NCI-H1105 treated with DMSO at 0.1 percent for 48 hours (cell line): ENCODE data around the gene LRIG1.
A peak's percentile ranks its signal among the peaks of the same experiment; 100 is the strongest.

Source experiments
- DNase-seq: peaks from one replicate; lab custom pipeline; 2025; lab: John Stamatoyannopoulos, UW

The LRIG1 gene

GRCh38 chr3:66443118-66443803, 57.6 kb downstream of the LRIG1 start:
- no peak for DNase-seq

- DNase-seq: no peak
Measured at GRCh38 chr3:66442254-66443117, 58.3 kb downstream of the LRIG1 start.

DNA sequence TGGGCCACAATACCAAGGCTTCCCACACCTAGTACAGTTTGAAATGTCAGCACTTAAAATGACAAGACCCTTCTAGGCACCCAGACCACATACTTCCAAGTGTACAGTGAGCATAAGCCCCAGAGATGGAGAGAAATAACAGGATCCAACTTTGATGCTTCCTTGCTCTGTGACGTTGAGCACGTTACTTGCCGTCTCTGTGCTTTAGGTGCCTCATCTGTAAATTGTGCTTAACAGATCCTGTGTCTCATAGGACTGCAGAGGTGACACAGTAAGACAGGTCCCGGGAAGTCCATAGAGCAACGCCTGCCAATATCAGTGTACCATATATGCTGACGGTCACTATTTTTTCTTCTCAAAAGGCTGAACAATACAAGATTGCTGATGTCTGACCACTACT, 59.1 kb downstream of the LRIG1 start:
- no peak for DNase-seq

GRCh38 chr3:66441129-66441528, 59.7 kb downstream of the LRIG1 start:
- no peak for DNase-seq

DNA sequence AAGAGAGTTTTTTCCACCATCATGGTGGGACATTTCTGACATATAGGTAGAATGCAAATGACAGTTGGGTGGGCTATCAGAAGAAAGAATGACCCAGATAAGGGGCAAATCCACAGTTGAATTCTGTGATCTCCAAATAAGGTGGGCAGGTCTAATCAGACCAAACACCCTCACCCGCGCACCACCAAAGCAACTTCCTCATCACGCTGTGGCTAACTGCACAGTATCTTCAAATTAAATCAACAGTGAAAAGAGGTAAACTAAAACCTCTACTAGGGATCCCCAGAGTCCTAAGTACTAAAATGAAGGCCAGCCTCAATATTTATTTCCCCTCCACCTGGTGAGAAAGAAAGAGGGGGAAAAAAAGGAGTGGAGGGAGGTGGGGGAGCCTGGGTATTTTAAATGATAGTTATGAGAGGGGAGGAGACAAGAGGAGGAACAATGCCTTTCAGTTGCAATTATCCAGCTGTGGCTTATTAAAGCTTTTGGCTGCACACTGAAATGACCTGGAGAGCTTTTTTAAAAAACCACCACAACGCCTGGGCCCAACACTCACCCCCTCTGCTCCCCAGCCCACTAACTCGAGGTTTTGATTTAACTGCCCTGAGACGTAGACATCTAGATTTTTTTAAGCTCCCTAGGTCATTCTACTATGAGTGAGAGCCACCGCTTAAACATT, 61.0 kb downstream of the LRIG1 start:
- DNase-seq: peak; percentile 26

DNA sequence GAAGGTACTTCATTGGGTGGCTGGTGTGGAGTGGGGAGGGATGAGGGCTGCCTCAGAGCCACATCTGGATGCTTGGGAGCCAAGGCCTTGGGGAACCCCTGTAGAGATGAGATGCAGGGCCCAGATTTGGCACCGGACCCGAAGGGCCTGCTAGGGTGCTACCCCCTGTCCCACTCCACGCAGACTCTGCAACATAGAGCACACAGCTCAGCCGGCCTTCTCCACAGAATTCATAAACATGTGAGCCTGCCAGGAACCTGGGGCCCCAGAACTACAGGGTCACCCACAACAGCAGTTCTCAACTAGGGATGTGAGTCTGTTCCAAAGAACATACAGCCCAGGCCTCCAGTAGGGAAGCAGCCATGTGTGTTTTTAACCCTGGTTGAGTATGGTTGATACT, 62.8 kb downstream of the LRIG1 start:
- no peak for DNase-seq

DNA sequence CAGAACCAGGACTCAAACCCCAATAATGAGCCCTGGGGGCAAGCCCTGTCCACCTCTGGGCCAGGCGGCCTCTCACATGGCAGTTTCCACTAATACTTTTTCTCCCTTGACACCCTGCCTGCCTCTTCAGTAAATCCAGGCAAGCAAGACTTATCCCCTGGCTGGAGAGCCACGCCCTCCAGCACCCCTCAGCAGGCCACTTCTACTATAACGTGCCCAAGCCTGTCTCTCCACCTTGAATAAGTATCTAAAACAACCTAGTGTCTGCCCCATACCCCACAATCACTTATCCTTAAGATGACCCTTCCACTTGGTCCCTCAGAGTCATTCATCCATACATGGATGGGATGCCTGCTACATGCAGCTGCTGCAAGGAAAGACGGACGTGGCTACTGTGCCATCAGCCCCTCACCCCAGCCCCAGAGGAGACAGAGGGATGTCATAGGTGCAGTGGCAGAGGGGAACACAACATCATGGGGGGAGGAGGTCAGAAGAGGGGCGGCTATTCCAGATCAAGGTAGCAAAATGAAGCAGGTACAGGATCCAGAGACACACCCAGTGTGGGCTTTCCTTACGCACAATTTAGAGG, 63.4 kb downstream of the LRIG1 start:
- DNase-seq: no peak

DNA sequence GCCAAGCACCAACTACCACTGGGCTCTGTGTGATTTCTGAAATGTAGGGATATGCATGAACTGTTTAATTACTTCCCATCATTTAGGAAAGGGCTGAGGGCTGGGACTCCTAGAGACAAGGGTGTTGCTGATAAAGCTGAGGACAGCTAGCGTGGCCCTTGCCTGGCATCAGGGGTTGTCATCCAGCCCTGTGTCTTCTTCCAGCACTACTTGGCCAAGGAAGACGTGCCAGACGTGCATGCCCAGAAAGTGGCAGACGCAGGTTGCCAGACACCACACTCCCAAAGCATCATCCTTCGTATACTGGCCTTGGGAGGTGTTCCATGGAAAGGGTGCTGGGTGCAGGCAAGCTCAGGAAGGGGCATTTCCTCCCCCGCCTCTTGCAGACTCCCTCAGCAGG, 64.8 kb downstream of the LRIG1 start:
- no peak for DNase-seq

DNA sequence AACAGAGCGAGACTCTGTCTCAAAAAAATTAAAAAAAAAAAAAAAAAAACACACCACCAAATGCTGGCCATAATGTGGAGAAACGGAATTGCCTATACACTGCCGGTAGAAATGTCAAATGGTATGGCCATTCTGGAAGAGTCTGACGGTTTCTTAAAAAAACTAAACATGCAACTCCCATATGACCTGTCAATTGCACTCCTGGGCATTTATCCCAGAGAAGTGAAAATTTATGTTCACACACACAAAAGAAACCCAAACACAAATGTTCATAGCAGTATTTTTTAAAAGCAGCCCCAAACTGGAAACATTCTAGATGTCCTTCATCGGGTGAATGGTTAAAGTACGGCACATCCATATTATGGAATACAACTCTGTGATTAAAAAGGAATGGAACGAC, 66.1 kb downstream of the LRIG1 start:
- DNase-seq: no peak

- DNase-seq: no peak
Measured at GRCh38 chr3:66433522-66433782, 67.4 kb downstream of the LRIG1 start.

DNA sequence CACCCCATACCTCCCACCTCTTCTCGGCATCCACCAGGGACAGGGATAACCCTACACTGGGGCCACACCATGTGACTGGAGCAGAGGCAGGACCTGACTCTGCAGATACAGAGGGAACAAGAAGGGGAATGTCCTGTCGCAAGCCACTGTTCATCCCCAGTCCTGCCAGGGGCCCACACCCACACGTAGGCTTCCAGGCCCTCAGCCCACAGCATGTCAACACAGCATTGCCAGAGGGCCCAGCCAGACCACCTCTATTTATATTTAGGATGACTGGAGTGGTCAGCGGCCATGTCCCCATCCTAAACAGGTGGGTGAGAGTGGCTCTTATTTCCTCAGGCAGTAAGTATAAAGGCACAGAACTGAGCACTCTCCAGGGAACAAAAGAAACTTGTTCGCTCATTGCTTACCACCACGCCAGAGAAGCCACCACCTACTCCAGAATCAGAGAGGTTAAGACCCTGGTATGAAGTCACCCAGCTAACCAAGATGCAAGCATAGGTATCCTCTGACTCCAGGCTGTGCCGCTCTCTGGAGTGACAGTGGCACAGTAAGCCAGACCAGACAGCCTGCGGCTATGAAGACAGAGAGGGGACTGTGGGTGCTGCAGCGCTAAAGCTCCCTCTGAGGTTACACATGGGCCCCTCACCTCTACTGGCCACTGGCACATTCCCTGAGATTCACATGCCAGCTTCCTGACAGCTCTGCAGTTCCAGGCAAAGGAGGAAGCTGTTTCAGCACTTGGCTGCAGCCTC, 67.9 kb downstream of the LRIG1 start:
- DNase-seq: no peak

- no peak for DNase-seq
Measured at GRCh38 chr3:66432041-66432766, 68.6 kb downstream of the LRIG1 start.

- no peak for DNase-seq
Measured at GRCh38 chr3:66431494-66431893, 69.3 kb downstream of the LRIG1 start.

DNA sequence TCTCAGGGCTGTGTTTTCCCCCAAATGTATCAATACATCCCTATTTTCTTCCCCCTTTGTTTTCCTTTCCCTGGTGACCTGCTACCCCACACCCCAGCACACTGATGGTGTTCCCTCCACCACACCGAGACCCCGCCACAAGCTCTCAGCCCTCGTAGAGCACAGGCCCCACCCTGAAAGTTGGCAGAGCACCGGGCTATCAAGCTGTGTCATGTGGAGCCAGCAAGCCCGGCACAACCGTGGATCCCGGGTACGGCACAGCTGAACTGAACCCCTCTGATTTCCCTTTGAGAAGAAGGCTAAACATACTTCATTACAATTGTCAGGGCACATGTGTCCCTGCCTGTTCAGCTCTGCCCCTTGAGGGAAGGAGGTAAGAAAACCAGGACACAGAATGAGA, 69.9 kb downstream of the LRIG1 start:
- no peak for DNase-seq

DNA sequence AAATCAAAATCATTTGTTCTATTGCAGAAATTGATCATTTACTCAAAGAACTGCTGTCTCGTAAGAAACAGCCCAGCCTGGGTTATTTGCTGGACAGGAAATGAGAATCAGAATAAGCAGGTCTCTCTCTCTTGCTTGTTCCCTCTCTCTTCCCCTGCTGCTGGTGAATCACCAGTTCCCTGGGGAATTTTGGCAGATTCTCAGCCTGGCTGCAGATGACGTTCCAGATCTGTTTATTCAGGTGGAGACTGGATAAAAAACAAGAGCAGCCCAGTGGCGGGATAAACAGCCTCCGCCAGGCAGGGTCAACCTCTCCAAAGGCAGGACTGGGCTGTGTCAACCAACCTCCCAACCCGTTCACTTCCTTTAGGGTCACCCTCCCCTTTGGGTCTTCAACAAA, 72.1 kb downstream of the LRIG1 start:
- DNase-seq: peak; percentile 36

DNA sequence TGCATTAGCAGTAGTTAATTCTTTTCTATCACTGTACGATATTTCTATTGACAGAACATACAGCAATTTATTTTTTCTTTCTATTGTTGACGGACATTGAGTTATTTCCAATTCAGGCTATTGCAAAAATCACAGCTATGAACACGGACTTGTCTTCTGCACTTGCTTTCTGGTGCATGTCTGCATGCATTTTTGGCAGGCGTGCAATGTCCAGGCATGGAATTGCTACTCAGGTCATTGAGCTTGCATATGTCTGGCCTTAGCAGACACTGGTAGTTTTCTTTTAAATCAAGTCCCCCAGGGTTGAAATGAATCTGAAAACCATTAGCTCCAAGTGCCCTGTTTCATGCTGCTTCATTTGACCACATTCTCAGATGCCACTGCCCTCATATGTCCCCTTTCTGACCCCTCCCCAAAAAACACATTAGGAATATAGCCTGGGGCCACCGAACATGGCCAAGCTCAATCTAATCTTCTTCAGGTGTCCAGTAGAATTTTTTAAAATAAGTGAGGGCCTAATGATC, 72.8 kb downstream of the LRIG1 start:
- DNase-seq: no peak

- DNase-seq: no peak
Measured at GRCh38 chr3:66427352-66427751, 73.5 kb downstream of the LRIG1 start.

DNA sequence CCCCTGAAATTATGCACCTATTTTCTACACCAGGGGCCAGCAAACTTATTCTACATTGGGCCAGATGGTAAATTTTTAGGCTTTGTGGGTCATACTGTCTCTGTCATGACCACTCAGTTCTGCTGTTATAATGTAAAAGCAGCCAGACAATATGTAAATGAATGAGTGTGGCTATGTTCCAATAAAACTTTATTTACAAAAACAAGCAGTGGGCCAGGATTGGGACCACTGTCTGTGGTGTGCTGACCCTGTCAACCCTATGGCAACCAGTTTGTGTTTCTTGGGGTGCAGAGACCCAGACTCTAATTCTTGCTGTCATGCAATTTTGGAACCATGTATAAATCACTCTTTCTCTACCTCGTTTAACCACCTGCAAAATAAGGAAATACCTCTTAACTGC, 74.7 kb downstream of the LRIG1 start:
- no peak for DNase-seq

DNA sequence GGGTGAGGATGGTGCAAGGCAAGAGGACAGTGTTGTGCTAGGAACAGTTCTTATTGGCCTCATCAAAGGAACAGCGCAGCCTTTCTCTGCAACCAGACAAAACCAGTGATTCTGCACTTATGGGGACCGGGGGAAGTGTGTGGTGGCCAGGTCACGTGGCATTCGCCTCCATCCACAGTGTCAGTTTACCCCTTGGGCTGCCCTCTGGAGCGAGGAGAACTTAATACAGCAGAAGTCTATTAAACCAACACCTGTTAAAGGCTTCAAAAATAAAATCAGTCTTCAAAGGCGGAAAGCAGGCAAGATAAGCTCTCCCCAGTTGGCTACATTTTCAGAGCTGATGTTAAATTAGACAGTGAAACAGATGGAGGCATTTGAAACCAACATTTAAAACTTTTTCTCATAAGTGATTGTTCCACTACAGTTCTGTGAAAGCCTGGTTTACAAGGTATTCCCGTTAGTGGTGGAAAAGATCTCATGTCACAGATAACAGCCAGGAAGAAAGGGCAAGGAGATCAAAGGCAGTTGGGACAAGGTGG, 75.2 kb downstream of the LRIG1 start:
- no peak for DNase-seq

GRCh38 chr3:66425032-66425431, 75.8 kb downstream of the LRIG1 start:
- DNase-seq: no peak

DNA sequence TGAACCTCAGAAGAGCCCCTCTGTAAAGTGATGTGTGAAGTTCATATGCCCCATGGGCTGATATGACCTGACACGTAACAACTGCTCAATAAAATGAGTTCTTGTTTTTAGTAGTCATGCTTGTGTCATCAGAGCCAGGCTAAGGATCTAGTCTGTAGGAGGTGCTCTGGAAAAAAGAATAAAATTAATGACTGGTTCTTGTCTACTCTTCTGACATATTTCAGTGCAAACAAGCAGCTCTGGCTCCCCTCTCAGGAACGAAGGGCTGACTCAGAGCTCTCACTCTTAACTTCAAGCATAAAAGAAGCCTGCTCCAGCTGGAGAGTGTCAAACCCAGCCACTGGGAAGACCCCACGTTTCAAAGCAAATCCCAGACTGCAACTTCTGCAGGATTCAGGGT, 77.0 kb downstream of the LRIG1 start:
- no peak for DNase-seq
